Gastroesophageal sphincter (tissue), 3 donors: ENCODE measurements around the gene SLC26A8.

ENCODE experiments used
- CTCF ChIP-seq, 4 experiments: fragments of 200-600 bp in 2 of 4; fragments of 450-650 bp in 2 of 4; sonication (generic) in 1 of 4; IDR thresholded peaks; one replicate each; pipeline ENCODE4 v1.5.1; 2017 to 2019; ENCODE audit warnings: antibody characterized with exemption in 4 of 4, mild to moderate bottlenecking in 2 of 4, moderate library complexity in 2 of 4
- EP300 ChIP-seq: sonication (generic); formaldehyde crosslinking; IDR thresholded peaks from one replicate; pipeline ENCODE4 v1.6.1; 2017; ENCODE audit warnings: antibody characterized with exemption, mild to moderate bottlenecking
- POLR2A ChIP-seq, 2 donors: fragments of 450-650 bp; IDR thresholded peaks; one replicate each; pipeline ENCODE4 v1.6.1; 2017; ENCODE audit warnings: antibody characterized with exemption in 2 of 2, mild to moderate bottlenecking in 2 of 2, moderate library complexity in 1 of 2
- POLR2AphosphoS5 ChIP-seq: sonication (generic); formaldehyde crosslinking; IDR thresholded peaks from one replicate; pipeline ENCODE4 v1.6.1; 2017; ENCODE audit warnings: antibody characterized with exemption

- TF ChIP-seq CTCF (IDR thresholded peaks at IDR 0.05) (peak in 1 of 4 experiments; percentile 3), POLR2A (IDR thresholded peaks at IDR 0.05) (peak in 1 of 2 donors; percentile 2), EP300 (no peak), POLR2AphosphoS5 (no peak)
Observed at GRCh38 chr6:36028088-36028876, 3.8 kb upstream of the SLC26A8 start.
